Measurements from ENCODE around the gene MLLT3. TPM values are rescaled to one million over a fixed set of nuclear protein-coding genes. Genes with fewer than 3 reads are reported as not detected.

MLLT3 gene
- total and polyA plus RNA-seq, 2 of the 8 experiments (the other 6 are each of a cell fraction or from before 2014, with no cell fraction given), result 5.9 to 9.6 TPM

- TF ChIP-seq, protein P1, sequence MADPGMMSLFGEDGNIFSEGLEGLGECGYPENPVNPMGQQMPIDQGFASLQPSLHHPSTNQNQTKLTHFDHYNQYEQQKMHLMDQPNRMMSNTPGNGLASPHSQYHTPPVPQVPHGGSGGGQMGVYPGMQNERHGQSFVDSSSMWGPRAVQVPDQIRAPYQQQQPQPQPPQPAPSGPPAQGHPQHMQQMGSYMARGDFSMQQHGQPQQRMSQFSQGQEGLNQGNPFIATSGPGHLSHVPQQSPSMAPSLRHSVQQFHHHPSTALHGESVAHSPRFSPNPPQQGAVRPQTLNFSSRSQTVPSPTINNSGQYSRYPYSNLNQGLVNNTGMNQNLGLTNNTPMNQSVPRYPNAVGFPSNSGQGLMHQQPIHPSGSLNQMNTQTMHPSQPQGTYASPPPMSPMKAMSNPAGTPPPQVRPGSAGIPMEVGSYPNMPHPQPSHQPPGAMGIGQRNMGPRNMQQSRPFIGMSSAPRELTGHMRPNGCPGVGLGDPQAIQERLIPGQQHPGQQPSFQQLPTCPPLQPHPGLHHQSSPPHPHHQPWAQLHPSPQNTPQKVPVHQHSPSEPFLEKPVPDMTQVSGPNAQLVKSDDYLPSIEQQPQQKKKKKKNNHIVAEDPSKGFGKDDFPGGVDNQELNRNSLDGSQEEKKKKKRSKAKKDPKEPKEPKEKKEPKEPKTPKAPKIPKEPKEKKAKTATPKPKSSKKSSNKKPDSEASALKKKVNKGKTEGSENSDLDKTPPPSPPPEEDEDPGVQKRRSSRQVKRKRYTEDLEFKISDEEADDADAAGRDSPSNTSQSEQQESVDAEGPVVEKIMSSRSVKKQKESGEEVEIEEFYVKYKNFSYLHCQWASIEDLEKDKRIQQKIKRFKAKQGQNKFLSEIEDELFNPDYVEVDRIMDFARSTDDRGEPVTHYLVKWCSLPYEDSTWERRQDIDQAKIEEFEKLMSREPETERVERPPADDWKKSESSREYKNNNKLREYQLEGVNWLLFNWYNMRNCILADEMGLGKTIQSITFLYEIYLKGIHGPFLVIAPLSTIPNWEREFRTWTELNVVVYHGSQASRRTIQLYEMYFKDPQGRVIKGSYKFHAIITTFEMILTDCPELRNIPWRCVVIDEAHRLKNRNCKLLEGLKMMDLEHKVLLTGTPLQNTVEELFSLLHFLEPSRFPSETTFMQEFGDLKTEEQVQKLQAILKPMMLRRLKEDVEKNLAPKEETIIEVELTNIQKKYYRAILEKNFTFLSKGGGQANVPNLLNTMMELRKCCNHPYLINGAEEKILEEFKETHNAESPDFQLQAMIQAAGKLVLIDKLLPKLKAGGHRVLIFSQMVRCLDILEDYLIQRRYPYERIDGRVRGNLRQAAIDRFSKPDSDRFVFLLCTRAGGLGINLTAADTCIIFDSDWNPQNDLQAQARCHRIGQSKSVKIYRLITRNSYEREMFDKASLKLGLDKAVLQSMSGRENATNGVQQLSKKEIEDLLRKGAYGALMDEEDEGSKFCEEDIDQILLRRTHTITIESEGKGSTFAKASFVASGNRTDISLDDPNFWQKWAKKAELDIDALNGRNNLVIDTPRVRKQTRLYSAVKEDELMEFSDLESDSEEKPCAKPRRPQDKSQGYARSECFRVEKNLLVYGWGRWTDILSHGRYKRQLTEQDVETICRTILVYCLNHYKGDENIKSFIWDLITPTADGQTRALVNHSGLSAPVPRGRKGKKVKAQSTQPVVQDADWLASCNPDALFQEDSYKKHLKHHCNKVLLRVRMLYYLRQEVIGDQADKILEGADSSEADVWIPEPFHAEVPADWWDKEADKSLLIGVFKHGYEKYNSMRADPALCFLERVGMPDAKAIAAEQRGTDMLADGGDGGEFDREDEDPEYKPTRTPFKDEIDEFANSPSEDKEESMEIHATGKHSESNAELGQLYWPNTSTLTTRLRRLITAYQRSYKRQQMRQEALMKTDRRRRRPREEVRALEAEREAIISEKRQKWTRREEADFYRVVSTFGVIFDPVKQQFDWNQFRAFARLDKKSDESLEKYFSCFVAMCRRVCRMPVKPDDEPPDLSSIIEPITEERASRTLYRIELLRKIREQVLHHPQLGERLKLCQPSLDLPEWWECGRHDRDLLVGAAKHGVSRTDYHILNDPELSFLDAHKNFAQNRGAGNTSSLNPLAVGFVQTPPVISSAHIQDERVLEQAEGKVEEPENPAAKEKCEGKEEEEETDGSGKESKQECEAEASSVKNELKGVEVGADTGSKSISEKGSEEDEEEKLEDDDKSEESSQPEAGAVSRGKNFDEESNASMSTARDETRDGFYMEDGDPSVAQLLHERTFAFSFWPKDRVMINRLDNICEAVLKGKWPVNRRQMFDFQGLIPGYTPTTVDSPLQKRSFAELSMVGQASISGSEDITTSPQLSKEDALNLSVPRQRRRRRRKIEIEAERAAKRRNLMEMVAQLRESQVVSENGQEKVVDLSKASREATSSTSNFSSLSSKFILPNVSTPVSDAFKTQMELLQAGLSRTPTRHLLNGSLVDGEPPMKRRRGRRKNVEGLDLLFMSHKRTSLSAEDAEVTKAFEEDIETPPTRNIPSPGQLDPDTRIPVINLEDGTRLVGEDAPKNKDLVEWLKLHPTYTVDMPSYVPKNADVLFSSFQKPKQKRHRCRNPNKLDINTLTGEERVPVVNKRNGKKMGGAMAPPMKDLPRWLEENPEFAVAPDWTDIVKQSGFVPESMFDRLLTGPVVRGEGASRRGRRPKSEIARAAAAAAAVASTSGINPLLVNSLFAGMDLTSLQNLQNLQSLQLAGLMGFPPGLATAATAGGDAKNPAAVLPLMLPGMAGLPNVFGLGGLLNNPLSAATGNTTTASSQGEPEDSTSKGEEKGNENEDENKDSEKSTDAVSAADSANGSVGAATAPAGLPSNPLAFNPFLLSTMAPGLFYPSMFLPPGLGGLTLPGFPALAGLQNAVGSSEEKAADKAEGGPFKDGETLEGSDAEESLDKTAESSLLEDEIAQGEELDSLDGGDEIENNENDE (IDR thresholded peaks at IDR 0.05; ENCODE audit: insufficient replicate concordance, low read length), result no peak
Observed at GRCh38 chr9:20601292-20601691, 21.0 kb downstream of the MLLT3 start (continued).

Measured in H1 (cell line).